ENCODE measurements around the gene STON2.

The STON2 gene

DNA sequence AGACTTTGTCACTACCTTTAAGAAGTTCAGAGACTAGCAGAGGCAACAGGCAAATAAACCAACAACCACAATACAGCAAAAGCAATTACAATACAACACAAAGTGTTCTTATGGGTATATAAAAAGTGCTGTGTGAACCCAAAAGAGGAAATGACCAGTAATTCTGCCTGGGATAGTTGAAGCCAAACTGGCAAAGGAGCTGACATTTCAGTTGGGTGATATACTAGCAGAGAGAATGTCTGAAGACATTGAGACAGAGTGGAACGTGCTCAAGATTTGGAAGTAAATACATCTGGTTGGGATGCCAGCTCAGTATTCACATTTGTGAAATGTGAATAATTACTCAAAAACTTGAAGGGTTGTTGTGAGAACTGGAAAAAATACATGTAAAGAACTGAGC, 98.8 kb downstream of the STON2 start:
- DNase-seq = no peak

DNA sequence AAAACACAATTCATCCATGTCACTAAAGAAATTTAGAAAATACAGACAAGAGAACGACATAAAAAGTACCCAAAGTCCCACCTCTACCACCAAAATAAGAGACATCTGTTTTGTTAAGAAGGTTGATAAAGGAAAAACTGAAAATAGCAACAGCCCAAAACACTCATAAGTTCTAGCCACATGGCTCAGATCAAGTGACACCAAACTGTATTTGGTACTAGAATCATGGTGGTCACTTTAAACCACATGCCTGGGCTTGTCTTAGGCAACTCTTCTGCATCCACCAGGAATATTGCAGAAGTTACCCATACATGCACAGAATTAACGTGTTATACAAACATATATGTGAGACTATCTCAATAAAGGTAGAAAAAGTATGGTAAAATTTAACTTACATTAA, 101.2 kb downstream of the STON2 start:
- DNase-seq = no peak

- no peak for DNase-seq
These were observed 102.0 kb downstream of the STON2 start for GRCh38 chr14:81298122-81298521.

DNA sequence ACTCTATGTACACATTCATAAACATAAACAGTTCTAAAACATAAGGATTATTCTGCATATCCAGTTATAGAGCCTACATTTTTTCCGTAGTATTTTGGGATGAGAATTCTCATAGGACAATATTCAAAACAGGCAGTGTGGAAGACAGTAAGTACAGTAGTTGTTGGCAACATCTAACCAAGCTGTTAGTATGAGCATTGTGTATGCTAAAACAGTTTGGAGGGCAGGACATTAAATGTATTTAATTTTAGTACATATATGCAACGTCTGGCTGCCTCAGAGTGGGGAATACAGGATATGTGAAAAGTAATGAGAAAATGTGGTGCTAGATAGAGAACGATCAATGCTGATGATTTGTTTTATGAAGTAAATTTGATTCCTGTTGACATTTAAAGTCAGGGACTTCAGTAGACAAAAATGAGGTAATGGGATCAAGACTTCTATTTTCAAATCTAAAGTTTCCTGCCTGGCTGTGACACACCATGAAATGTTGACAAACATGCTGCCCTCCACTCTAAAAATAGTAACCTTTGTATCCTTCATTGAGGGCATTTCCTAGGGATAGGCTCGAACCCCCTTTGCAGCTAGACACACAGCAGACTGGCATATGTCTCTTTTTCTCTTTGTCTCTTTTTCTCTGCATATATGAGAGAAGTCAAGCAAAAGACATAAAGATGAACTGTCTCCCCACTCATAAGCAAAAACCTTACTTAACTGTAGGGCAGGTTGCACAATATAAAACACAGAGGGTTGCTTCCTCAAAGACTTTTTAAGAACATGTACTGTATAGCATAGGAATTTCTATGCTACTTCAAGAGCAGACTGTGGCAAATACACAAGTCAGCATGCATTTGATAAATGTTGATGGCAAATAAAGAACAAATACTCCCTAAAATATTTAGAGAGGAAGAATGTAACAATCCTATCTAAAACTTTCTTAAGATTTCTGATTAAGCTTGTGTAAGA, 103.9 kb downstream of the STON2 start:
- no peak for DNase-seq

GRCh38 chr14:81289516-81289915, 110.6 kb downstream of the STON2 start:
- DNase-seq = no peak

DNA sequence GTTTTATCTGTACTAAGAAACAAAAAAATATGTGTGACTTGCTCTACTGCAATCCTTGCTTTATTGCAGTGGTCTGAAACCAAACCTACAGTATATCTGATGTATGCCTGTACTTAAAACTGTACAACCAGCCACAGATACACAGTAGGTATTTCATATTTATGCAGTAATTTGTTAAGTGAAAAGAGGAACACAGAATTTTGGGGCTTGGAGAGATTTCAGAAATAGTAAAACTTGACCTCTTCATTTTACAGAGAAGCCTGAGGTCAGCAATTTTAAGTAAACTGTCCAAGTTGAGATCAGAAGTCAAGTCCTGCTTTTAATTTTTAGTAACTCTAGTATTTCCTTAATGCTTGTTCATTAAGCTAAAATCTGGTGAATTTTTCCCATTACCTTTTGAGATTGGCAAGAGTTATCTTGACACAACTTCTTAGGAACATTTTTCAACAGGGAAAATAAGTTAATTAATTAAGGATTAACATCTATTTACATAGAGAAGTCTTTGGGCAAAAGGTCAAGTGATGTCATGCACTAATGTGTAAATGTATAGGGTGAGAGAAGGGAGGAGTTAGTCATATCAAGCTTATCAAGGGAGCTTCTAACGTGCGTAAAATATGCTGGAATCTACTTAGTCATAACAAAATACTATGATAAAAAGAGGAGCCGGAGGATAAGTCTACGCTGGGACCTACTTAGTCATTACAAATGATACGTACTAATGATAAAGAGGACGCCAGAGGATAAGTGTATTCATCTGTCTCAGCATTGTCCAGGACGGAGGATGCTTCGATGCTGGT, 113.4 kb downstream of the STON2 start:
- DNase-seq = no peak

- DNase-seq = no peak
These were observed 114.9 kb downstream of the STON2 start for GRCh38 chr14:81285245-81285644.

DNA sequence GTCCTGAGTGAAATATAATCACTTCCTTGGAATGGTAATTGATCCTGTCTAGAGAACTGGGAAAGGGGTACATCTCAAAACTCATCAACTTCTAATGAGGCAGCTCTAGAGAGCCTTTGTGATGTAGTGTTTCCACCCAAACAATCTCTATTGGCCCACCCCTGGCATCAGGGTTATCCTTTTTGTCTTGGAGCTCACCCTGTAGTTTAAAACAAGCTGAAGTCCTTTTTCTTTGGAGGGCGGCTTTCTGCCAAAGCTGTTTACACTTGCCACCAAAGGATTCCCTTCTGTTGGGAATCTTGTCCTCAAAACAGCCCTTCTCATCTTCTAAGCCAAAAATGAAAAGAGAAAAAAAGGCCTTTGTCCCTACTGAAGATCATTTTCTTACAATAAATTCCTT, 118.8 kb downstream of the STON2 start:
- no peak for DNase-seq

DNA sequence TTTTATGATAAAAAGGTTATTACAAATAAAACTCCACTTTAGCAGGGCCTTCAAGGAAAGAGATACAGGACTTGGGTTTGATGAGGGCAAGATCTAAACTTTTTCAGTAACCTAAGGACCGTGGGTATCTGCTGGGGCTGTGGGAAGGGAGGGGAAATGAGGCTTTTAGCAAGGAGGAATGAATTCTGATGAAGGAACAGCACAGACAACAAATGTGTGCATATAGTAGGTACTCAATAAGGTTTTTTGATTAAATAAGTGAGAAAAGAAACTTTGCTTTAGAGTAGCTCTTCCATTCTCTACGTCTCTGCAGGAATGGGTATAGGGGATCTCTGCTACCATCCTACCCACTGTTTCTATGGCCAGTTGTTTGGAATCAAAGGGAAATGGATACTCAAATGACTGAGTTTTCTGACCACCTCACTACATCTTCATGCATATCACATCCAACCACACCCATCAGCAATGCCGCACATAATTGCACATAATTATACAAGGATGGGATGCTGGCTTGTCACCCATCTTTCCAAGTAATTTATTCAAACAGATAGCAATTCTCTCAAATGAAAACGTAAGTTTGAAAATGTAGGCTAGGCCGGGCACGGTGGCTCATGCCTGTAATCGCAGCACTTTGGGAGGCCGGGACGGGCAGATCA, 119.9 kb downstream of the STON2 start:
- DNase-seq = no peak

DNA sequence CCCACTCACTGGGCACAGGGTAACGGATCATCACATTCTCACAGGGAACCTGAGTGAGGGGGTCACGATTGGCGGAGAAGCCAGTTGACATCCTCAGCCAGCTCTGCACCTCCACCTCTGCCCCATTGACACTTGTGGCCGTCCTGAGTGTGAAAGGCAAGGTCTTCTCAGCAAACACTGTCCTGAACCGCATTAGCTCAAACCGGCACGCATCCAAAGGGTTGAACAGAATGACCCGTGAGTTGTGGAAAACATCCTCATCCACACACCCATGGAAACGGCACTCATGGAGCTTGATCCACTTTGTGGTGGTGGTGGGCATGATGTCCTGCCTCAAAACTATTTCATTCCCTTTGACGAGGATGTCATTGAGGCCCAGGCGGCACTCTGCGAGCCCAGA, 123.0 kb downstream of the STON2 start:
- DNase-seq = no peak

DNA sequence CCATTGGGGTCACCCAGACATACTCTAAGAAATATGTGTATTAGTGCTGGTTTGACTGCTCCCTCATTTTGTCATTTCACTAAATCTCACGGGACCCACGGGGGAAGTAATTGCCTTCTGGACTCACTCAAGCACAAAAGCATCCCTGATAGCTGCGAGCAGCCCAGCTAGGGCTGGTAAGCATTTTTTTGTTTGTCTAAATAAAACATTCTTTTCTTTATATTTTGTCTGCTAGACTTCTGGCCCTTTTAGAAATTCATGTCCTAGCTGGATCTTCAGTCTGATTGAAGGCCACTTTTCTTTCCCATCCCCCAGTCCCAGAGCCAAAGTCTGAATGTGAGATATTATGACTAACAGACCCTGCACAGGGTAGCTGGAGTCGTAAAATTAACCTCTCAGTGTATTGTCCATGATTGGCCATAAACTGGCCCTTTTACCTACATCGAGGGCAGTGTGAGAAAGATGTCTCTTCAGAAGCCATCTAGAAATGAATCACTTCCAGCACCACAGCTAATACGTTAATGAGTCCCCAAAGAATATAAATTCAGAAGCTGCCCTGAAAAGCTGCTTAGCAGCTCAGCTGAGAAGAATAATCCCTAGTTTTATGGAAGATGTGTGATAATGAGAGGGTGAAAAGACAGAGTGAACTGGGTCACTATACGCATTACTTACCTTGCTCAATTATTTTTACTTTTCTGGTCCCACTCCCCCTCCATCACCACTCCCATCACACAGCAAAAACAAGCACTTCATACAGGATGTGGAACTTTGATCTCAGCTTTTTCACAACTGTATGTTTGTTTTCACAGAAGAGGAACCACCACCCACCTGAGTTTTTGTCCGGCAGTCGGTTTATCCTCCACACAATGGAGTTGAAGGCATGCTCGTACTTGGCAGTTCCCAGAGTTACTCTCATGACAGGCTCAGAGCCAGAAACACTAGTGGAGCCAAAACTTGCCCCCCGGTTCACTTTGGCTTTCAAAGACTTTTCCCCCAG, 123.8 kb downstream of the STON2 start:
- DNase-seq = no peak

GRCh38 chr14:81275305-81276072, 124.6 kb downstream of the STON2 start:
- no peak for DNase-seq

DNA sequence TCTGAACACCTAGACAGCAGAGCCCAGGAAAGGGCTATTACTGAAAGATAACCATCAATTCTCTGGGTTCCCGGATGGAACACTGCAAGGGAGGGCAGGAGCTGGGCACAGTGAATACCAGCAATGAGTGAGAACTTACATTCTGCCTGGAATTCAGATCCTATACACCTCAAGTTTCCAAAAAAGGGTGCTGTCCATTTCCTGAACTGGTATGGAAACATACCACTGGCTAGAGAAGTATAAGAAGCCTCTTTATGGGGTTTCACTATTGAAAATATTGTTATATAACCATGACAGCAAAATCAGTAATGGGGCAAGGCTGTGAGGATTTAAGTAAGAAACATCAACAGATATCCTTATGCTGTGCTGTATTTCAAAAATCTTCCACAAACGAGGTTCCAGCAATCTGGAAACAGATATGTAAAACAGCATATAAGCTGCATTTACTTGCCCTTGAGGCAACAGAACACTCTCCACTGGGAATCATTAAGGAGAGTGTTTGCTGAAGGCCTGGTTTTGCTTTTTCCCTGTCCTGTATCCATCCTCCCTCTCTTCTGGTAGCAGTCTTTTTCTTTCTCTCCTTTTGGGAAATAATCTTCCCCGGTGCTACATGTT, 126.1 kb downstream of the STON2 start:
- DNase-seq = no peak

DNA sequence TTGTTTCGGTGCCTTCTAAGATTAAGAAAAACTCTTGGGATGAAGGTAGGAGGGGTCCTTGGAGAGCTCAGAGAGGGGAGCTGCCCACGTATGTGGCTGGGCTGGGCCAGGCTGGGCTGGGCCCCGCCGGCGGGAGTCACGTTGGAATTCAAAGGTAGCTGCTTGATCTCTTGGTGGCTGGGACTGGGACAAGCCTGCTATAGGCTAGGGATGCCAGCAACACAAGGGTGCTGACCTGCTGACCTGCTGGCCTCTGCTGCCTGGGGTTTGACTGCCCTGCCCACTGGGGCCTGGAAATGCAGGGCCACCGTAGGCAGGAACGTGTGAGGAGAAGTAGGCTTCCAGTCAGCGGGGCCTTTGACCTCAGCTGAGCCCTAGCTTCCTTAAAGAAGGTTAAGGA, 126.6 kb downstream of the STON2 start:
- no peak for DNase-seq

- no peak for DNase-seq
These were observed 127.8 kb downstream of the STON2 start for GRCh38 chr14:81272317-81272716.

DNA sequence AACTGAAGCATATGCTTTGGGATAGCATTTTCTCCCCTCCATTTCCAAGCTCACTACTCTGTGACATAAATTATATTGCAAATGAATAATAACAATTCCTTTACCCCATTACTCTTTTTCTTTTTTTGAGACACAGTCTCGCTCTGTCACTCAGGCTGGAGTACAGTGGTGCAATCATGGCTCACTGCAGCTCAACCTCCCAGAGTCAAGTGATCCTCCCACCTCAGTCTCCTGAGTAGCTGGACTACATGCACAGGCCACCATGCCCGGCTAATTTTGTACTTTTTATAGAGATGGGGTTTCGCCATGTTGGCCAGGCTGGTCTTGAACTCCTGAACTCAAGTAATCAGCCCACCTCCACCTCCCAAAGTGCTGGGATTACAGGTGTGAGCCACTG, 130.1 kb downstream of the STON2 start:
- no peak for DNase-seq

GRCh38 chr14:81269100-81269978, 130.8 kb downstream of the STON2 start:
- DNase-seq = peak; percentile 59

DNA sequence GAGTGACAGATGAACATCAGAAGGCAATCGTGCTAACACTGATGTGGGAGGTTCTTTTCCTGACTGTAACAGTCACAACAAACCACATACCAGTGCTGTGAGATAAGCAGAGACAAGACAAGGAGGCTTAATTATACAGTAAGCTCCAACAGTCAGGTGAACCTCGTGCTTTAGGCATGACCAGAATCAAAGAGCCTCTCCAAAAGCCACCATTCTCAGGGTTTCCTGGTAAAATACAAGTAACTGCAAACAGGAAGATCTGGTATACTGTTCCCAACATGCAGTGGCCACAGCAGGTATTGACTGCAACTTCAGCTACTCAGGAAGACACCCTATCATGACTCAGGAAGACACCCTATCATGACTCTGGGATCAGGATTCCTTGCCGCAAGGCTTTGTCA, 132.1 kb downstream of the STON2 start:
- DNase-seq = no peak

- DNase-seq = no peak
These were observed 134.4 kb downstream of the STON2 start for GRCh38 chr14:81265636-81266169.

DNA sequence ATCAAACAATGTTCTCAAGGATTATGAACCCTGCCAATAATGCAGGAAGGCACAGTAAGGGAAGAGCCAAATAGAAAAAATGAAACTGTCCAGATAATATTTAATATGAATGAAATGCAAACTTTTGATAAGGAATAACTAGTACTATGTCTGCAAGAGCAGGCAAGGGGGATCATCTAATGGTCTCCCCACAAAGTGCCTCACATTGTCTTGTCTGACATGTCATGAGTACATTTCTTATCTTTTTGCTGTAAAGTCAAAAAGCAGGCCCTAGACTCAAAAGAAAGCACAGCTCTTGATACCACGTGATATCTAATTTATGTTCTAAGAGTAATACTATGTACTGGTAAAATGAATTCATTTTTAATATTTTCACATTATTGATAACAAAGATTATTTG, 135.5 kb downstream of the STON2 start:
- no peak for DNase-seq

Measured in NCI-H1417 treated with DMSO at 0.1 percent for 48 hours (cell line).